ENCODE measurements around the gene ITPR2. TPM values are rescaled to one million over a fixed set of nuclear protein-coding genes. Genes with fewer than 3 reads are reported as not detected.

Gene ITPR2
- polyA plus RNA-seq, 1 of the 3 experiments (the other 2 are of a cell fraction), result 2.3 TPM

DNA sequence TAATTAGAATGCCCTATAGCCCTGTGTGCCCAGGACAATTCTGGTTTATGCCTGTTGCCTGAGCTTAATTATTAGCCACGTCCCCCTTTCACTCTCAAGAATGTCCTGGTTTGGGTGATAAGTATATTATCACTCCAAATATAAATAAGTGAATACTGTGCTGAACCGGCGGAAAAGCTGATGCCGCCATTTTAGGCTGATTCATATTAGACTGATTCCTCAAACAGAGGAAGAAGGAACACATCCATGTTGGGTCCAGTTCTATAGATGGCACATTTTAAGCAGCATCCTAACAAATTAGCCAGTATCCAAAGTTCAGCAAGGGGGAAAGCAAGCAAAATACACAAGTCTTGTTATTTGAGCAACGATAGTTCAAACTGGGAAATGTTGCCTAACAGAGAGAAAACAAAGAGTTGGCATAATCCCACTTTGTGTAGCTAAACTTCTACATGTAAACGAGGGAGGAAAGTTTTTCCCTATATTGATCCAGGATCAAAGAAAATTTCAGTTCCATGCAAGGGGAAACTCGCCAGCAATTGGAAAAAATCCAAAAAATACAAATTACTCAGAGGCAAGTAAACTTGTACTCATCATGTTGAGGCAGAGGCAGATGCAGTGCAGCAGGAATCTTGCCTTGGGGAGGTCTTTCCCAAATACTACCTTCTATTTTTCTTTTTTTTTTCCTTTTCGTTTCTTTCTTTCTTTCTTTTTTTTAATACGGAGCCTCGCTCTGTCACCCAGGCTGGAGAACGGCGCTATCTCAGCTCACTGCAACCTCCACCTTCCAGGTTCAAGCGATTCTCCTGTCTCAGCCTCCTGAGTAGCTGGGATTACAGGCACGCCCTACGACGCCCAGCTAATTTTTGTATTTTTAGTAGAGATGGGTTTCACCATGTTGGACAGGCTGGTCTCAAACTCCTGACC lies 96.2 kb downstream of the ITPR2 start:
- no peak overlapping the region for H3K9ac ChIP-seq
- no peaks in the 10 kb centered on the region for H4K20me1 ChIP-seq (ENCODE audit: insufficient read depth)
- no peaks in the 10 kb centered on the region for H3K9me2 ChIP-seq
- H3K79me2 ChIP-seq (ENCODE audit: insufficient read depth), result no peaks in the 10 kb centered on the region
- CTCF ChIA-PET, result interaction anchor here (0.8 to 0.9 kb wide), 3 partner anchors 11 to 35 kb away, joined by 3 to 4 read pairs (median 3); no protein-coding TSS in a partner anchor
- peaks cover 9% of the 10 kb centered on the region for H3K9me3 ChIP-seq
- DNase-seq, result no peak
- POLR2A ChIA-PET, result no interaction called here
- H2AFZ ChIP-seq (ENCODE audit: low read depth), result no peak overlapping the region
- peaks cover 0 to 3% of the 10 kb centered on the region in 2 experiments for H3K36me3 ChIP-seq (replicated peaks in 1 of 2; ENCODE audit: control insufficient read depth in 1 of 2, insufficient read depth in 2 of 2, low read length in 1 of 2)
- H3K4me1 ChIP-seq (ENCODE audit: control insufficient read depth in 1 of 2, insufficient read depth in 2 of 2, low read depth in 1 of 2, low read length in 1 of 2), result peaks cover 2 to 5% of the 10 kb centered on the region in 2 experiments; a peak in 1 of 4 replicates
- WGBS (ENCODE audit: low lambda C conversion rate), result 85% methylated on average over 16 of the region's 16 CpGs
- H3K4me2 ChIP-seq, result 0 out of 2 replicates have a peak overlapping the region, but pooled peaks have one; percentile 19
- H3K27ac ChIP-seq (ENCODE audit: low read depth in 2 of 2, low read length in 1 of 2), result no peak overlapping the region
- TF ChIP-seq TCF12 (IDR thresholded peaks at IDR 0.05) (0 out of 2 replicates have a peak, but pooled peaks have one; percentile 9), RXRA (IDR thresholded peaks at IDR 0.05; ENCODE audit: borderline replicate concordance, low read depth) (no peak), RAD21 (IDR thresholded peaks at IDR 0.05; ENCODE audit: low read length) (no peak), TAF1 (IDR thresholded peaks at IDR 0.05; ENCODE audit: borderline replicate concordance, low read depth, low read length) (no peak), FOSL2 (IDR thresholded peaks at IDR 0.05; ENCODE audit: borderline replicate concordance, low read depth) (no peak)
- H3K27me3 ChIP-seq (ENCODE audit: insufficient read depth), result no peaks in the 10 kb centered on the region
- H3K4me3 ChIP-seq (ENCODE audit: low read depth in 2 of 2, low read length in 1 of 2), result no peak overlapping the region
- no peaks in the 10 kb centered on the region for H3F3A ChIP-seq (replicated peaks; ENCODE audit: insufficient read depth)

DNA sequence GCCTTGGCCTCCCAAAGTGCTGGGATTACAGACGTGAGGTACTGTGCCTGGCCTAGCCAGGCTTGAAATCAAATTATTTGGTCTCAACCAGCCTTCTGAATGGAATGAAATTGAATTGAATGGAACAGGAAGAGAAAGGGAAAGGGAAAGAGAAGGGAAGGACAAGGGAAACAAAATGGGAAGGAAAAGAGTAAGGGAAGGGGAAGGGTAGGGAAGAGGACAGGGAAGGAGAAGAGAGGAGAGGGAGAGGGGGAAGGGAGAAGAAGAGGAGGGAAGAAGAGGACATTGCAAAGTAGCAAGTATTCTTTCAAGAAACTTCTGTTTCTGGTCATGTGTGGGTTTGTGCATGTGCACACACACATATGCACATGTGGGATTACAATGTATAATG lies 97.8 kb downstream of the ITPR2 start:
- H3F3A ChIP-seq (replicated peaks; ENCODE audit: insufficient read depth), result no peaks in the 10 kb centered on the region
- ChIA-PET CTCF (interaction anchor here (1.0 kb wide), 1 partner anchor 97 kb away, joined by 3 read pairs; no protein-coding TSS in a partner anchor), POLR2A (no interaction called here)
- no peaks in the 10 kb centered on the region for H3K79me2 ChIP-seq (ENCODE audit: insufficient read depth)
- H4K20me1 ChIP-seq (ENCODE audit: insufficient read depth), result no peaks in the 10 kb centered on the region
- H2AFZ ChIP-seq (ENCODE audit: low read depth), result no peak overlapping the region
- no peak for DNase-seq
- no peak overlapping the region for H3K4me2 ChIP-seq
- H3K9me2 ChIP-seq, result no peaks in the 10 kb centered on the region
- H3K4me1 ChIP-seq (ENCODE audit: control insufficient read depth in 1 of 2, insufficient read depth in 2 of 2, low read depth in 1 of 2, low read length in 1 of 2), result 0 out of 4 replicates have a peak, but pooled peaks cover 0 to 5% of the 10 kb centered on the region in 2 experiments
- peaks cover 9% of the 10 kb centered on the region for H3K9me3 ChIP-seq
- WGBS (ENCODE audit: low lambda C conversion rate), result 76% methylated on average over 1 of the region's 1 CpG
- no peak overlapping the region for H3K27ac ChIP-seq (ENCODE audit: low read depth in 2 of 2, low read length in 1 of 2)
- TF ChIP-seq, protein P1, sequence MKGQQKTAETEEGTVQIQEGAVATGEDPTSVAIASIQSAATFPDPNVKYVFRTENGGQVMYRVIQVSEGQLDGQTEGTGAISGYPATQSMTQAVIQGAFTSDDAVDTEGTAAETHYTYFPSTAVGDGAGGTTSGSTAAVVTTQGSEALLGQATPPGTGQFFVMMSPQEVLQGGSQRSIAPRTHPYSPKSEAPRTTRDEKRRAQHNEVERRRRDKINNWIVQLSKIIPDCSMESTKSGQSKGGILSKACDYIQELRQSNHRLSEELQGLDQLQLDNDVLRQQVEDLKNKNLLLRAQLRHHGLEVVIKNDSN (IDR thresholded peaks at IDR 0.05; ENCODE audit: borderline replicate concordance, low read depth), result no peak
- no peak for TF ChIP-seq CHD2 (IDR thresholded peaks at IDR 0.05; ENCODE audit: low read length, partially characterized antibody)
- TF ChIP-seq FOXM1 (IDR thresholded peaks at IDR 0.05; ENCODE audit: low read depth), result no peak
- no peak for TF ChIP-seq EP300 (IDR thresholded peaks at IDR 0.05; ENCODE audit: borderline replicate concordance in 1 of 2, low read depth in 1 of 2, low read length in 1 of 2)
- TF ChIP-seq NFIC (IDR thresholded peaks at IDR 0.05; ENCODE audit: borderline replicate concordance), result no peak
- TF ChIP-seq, protein P2, sequence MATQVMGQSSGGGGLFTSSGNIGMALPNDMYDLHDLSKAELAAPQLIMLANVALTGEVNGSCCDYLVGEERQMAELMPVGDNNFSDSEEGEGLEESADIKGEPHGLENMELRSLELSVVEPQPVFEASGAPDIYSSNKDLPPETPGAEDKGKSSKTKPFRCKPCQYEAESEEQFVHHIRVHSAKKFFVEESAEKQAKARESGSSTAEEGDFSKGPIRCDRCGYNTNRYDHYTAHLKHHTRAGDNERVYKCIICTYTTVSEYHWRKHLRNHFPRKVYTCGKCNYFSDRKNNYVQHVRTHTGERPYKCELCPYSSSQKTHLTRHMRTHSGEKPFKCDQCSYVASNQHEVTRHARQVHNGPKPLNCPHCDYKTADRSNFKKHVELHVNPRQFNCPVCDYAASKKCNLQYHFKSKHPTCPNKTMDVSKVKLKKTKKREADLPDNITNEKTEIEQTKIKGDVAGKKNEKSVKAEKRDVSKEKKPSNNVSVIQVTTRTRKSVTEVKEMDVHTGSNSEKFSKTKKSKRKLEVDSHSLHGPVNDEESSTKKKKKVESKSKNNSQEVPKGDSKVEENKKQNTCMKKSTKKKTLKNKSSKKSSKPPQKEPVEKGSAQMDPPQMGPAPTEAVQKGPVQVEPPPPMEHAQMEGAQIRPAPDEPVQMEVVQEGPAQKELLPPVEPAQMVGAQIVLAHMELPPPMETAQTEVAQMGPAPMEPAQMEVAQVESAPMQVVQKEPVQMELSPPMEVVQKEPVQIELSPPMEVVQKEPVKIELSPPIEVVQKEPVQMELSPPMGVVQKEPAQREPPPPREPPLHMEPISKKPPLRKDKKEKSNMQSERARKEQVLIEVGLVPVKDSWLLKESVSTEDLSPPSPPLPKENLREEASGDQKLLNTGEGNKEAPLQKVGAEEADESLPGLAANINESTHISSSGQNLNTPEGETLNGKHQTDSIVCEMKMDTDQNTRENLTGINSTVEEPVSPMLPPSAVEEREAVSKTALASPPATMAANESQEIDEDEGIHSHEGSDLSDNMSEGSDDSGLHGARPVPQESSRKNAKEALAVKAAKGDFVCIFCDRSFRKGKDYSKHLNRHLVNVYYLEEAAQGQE (IDR thresholded peaks at IDR 0.05; ENCODE audit: low read depth, low read length), result no peak
- TF ChIP-seq SIN3A (IDR thresholded peaks at IDR 0.05; ENCODE audit: borderline replicate concordance, low read depth, low read length), result no peak
- TF ChIP-seq, protein P3, sequence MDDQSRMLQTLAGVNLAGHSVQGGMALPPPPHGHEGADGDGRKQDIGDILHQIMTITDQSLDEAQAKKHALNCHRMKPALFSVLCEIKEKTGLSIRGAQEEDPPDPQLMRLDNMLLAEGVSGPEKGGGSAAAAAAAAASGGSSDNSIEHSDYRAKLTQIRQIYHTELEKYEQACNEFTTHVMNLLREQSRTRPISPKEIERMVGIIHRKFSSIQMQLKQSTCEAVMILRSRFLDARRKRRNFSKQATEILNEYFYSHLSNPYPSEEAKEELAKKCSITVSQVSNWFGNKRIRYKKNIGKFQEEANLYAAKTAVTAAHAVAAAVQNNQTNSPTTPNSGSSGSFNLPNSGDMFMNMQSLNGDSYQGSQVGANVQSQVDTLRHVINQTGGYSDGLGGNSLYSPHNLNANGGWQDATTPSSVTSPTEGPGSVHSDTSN (IDR thresholded peaks at IDR 0.05), result no peak
- no peak for TF ChIP-seq SMC3 (IDR thresholded peaks at IDR 0.05; ENCODE audit: low read depth, low read length)
- H3K36me3 ChIP-seq (replicated peaks in 1 of 2; ENCODE audit: control insufficient read depth in 1 of 2, insufficient read depth in 2 of 2, low read length in 1 of 2), result peaks cover 0 to 3% of the 10 kb centered on the region in 2 experiments
- H3K27me3 ChIP-seq (ENCODE audit: insufficient read depth), result no peaks in the 10 kb centered on the region
- no peak overlapping the region for H3K4me3 ChIP-seq (ENCODE audit: low read depth in 2 of 2, low read length in 1 of 2)
- H3K9ac ChIP-seq, result no peak overlapping the region
